Measurements from ENCODE around the gene CD1D. TPM values are rescaled to one million over a fixed set of nuclear protein-coding genes. Genes with fewer than 3 reads are reported as not detected.

The CD1D gene
- total RNA-seq, 1 experiment from 2014 or later, result not detected

- ChIA-PET CTCF (no interaction called here), POLR2A (no interaction called here)
- H3K27ac Mint-ChIP-seq (ENCODE audit: unreplicated experiment), result no peak overlapping the region
- no peak for DNase-seq
- Histone ChIP-seq H3K9me3 (no peaks in the 10 kb centered on the region), H3K27me3 (replicated peaks; ENCODE audit: control insufficient read depth, insufficient read depth, low read length) (no peaks in the 10 kb centered on the region; the same call in 1 of the 2 replicates), H3K4me3 (ENCODE audit: low read depth, low read length) (no peak overlapping the region), H3K4me1 (no peaks in the 10 kb centered on the region), H3K36me3 (ENCODE audit: control insufficient read depth, insufficient read depth, low read length) (no peaks in the 10 kb centered on the region)
- no peaks in the 10 kb centered on the region for H3K4me1 Mint-ChIP-seq (ENCODE audit: low read depth, unreplicated experiment)
- intact Hi-C loops (cut with micrococcal nuclease; ENCODE audit: unreplicated experiment), result no loop called here
- no peak for TF ChIP-seq CTCF (IDR thresholded peaks at IDR 0.05; ENCODE audit: insufficient read depth in 1 of 2, low read depth in 1 of 2, low read length in 1 of 2, severe bottlenecking in 1 of 2, unreplicated experiment in 1 of 2)
- no peaks in the 10 kb centered on the region for H3K9me3 Mint-ChIP-seq (ENCODE audit: unreplicated experiment)
- no TSS peak for BruUV-seq (replicated peaks)
- no peak overlapping the region for H3K4me3 Mint-ChIP-seq (ENCODE audit: unreplicated experiment)
- peaks cover 16% of the 10 kb centered on the region for H3K27me3 Mint-ChIP-seq (ENCODE audit: insufficient read depth, unreplicated experiment)
- no peaks in the 10 kb centered on the region for H3K36me3 Mint-ChIP-seq (ENCODE audit: insufficient read depth, unreplicated experiment)
Observed at GRCh38 chr1:158145173-158145719, 35.4 kb upstream of the CD1D start.

GRCh38 chr1:158146165-158146564 is 34.5 kb upstream of the CD1D start:
- no peaks in the 10 kb centered on the region for H3K36me3 Mint-ChIP-seq (ENCODE audit: insufficient read depth, unreplicated experiment)
- Histone ChIP-seq H3K36me3 (ENCODE audit: control insufficient read depth, insufficient read depth, low read length) (no peaks in the 10 kb centered on the region), H3K9me3 (no peaks in the 10 kb centered on the region), H3K27me3 (replicated peaks; ENCODE audit: control insufficient read depth, insufficient read depth, low read length) (no peaks in the 10 kb centered on the region; the same call in 1 of the 2 replicates), H3K4me1 (no peaks in the 10 kb centered on the region), H3K4me3 (ENCODE audit: low read depth, low read length) (no peak overlapping the region)
- no peak overlapping the region for H3K27ac Mint-ChIP-seq (ENCODE audit: unreplicated experiment)
- intact Hi-C loops (cut with micrococcal nuclease; ENCODE audit: unreplicated experiment), result no loop called here
- peaks cover 19% of the 10 kb centered on the region for H3K27me3 Mint-ChIP-seq (ENCODE audit: insufficient read depth, unreplicated experiment)
- ChIA-PET CTCF (no interaction called here), POLR2A (no interaction called here)
- no peak for TF ChIP-seq CTCF (IDR thresholded peaks at IDR 0.05; ENCODE audit: insufficient read depth in 1 of 2, low read depth in 1 of 2, low read length in 1 of 2, severe bottlenecking in 1 of 2, unreplicated experiment in 1 of 2)
- no peak for DNase-seq
- H3K9me3 Mint-ChIP-seq (ENCODE audit: unreplicated experiment), result no peaks in the 10 kb centered on the region
- BruUV-seq (replicated peaks), result no TSS peak
- H3K4me3 Mint-ChIP-seq (ENCODE audit: unreplicated experiment), result no peak overlapping the region
- H3K4me1 Mint-ChIP-seq (ENCODE audit: low read depth, unreplicated experiment), result no peaks in the 10 kb centered on the region

- Mint-ChIP-seq H3K4me3 (ENCODE audit: unreplicated experiment) (no peak overlapping the region), H3K9me3 (ENCODE audit: unreplicated experiment) (no peaks in the 10 kb centered on the region), H3K4me1 (ENCODE audit: low read depth, unreplicated experiment) (no peaks in the 10 kb centered on the region), H3K27ac (ENCODE audit: unreplicated experiment) (no peak overlapping the region), H3K36me3 (ENCODE audit: insufficient read depth, unreplicated experiment) (no peaks in the 10 kb centered on the region), H3K27me3 (ENCODE audit: insufficient read depth, unreplicated experiment) (peaks cover 19% of the 10 kb centered on the region)
- H3K36me3 ChIP-seq (ENCODE audit: control insufficient read depth, insufficient read depth, low read length), result no peaks in the 10 kb centered on the region
- H3K27me3 ChIP-seq (replicated peaks; ENCODE audit: control insufficient read depth, insufficient read depth, low read length), result no peaks in the 10 kb centered on the region; the same call in 1 of the 2 replicates
- ChIA-PET CTCF (no interaction called here), POLR2A (no interaction called here)
- intact Hi-C loops (cut with micrococcal nuclease; ENCODE audit: unreplicated experiment), result no loop called here
- H3K4me1 ChIP-seq, result no peaks in the 10 kb centered on the region
- no peak for TF ChIP-seq CTCF (IDR thresholded peaks at IDR 0.05; ENCODE audit: insufficient read depth in 1 of 2, low read depth in 1 of 2, low read length in 1 of 2, severe bottlenecking in 1 of 2, unreplicated experiment in 1 of 2)
- BruUV-seq (replicated peaks), result no TSS peak
- no peak overlapping the region for H3K4me3 ChIP-seq (ENCODE audit: low read depth, low read length)
- no peaks in the 10 kb centered on the region for H3K9me3 ChIP-seq
- DNase-seq, result no peak
Observed at GRCh38 chr1:158146739-158147138, 34.0 kb upstream of the CD1D start.

Data from Caco-2 (cell line).